NCI-H748 (cell line): ENCODE results near the gene KREMEN2.
"Not testable (repeated sequence)": the region's sequence is repeated elsewhere in the genome, so short reads cannot be mapped to it uniquely, and the experiment has no call there.

ENCODE experiments used
- DNase-seq: peaks from one replicate; lab custom pipeline; 2025; ENCODE audit not compliant: unreplicated experiment; lab: John Stamatoyannopoulos, UW

Gene KREMEN2

GRCh38 chr16:2938206-2938605, 25.9 kb upstream of the KREMEN2 start:
- DNase-seq: no peak

GRCh38 chr16:2939968-2940367, 24.1 kb upstream of the KREMEN2 start:
- DNase-seq: no peak

- DNase-seq: no peak
Observed at GRCh38 chr16:2942045-2942444, 22.0 kb upstream of the KREMEN2 start.

GRCh38 chr16:2943716-2944115, 20.4 kb upstream of the KREMEN2 start:
- not testable (repeated sequence) for DNase-seq

GRCh38 chr16:2946649-2947048, 17.4 kb upstream of the KREMEN2 start:
- no peak for DNase-seq

- DNase-seq: no peak
Observed at GRCh38 chr16:2948807-2949704, 15.0 kb upstream of the KREMEN2 start.

- DNase-seq: no peak
Observed at GRCh38 chr16:2949705-2950352, 14.2 kb upstream of the KREMEN2 start.

- DNase-seq: no peak
Observed at GRCh38 chr16:2950353-2950724, 13.7 kb upstream of the KREMEN2 start.

- DNase-seq: no peak
Observed at GRCh38 chr16:2950773-2951172, 13.3 kb upstream of the KREMEN2 start.

- peak; percentile 84 for DNase-seq
Observed at GRCh38 chr16:2952679-2953078, 11.4 kb upstream of the KREMEN2 start.

GRCh38 chr16:2953706-2954627, 10.1 kb upstream of the KREMEN2 start:
- no peak for DNase-seq

- DNase-seq: no peak
Observed at GRCh38 chr16:2954656-2955381, 9.3 kb upstream of the KREMEN2 start.

GRCh38 chr16:2955438-2955778, 8.7 kb upstream of the KREMEN2 start:
- DNase-seq: no peak

- no peak for DNase-seq
Observed at GRCh38 chr16:2955779-2956578, 8.1 kb upstream of the KREMEN2 start.

GRCh38 chr16:2956579-2956956, 7.5 kb upstream of the KREMEN2 start:
- no peak for DNase-seq

- no peak for DNase-seq
Observed at GRCh38 chr16:2959206-2959605, 4.9 kb upstream of the KREMEN2 start.

GRCh38 chr16:2960183-2961010, 3.7 kb upstream of the KREMEN2 start:
- no peak for DNase-seq

GRCh38 chr16:2962334-2963073, 1.6 kb upstream of the KREMEN2 start:
- DNase-seq: no peak
